IMR-90 (cell line): ENCODE measurements around the gene MCTS1. TPM values are rescaled to one million over a fixed set of nuclear protein-coding genes. Genes with fewer than 3 reads are reported as not detected.

Source experiments
- ATAC-seq: fragments of 200-7000 bp; cut with Tn5 transposase; 2 replicates; pipeline ENCODE4 v1.9.1; 2020; ENCODE audit warnings: low read depth, mild to moderate bottlenecking, moderate library complexity
- BruUV-seq: library from RNA; stranded (reverse); fragments of 400-500 nt; replicated peaks from 2 replicates; lab custom pipeline; 2021; lab: Mats Ljungman, UMichigan
- CTCF ChIA-PET: fragments of 300-600 bp; formaldehyde crosslinking; extraction: SDS; loops from one replicate; lab custom pipeline; 2021; ENCODE audit warnings: antibody characterized with exemption; lab: Yijun Ruan, JAX
- POLR2A ChIA-PET: fragments of 300-600 bp; sonication (Branson Sonifier 250); formaldehyde crosslinking; loops from one replicate; lab custom pipeline; 2022; ENCODE audit warnings: antibody characterized with exemption; ENCODE audit not compliant: unreplicated experiment; lab: Charles Lee
- DNase-seq: peaks from one replicate; pipeline ENCODE4 v3.0.0; 2013
- H2AFZ ChIP-seq: replicated peaks from 2 replicates; pipeline ENCODE3; 2013; ENCODE audit warnings: low read length, mild to moderate bottlenecking; ENCODE audit not compliant: poor library complexity
- H2AK5ac ChIP-seq: 2 replicates; pipeline ENCODE4 v1.6.1; 2013; ENCODE audit warnings: low read depth, low read length, inconsistent platforms
- H2AK9ac ChIP-seq: replicated peaks from 2 replicates; pipeline ENCODE3; 2013; ENCODE audit warnings: mild to moderate bottlenecking, low read depth, low read length, moderate library complexity; ENCODE audit not compliant: poor library complexity
- H2BK120ac ChIP-seq: 2 replicates; pipeline ENCODE4 v1.6.1; 2013; ENCODE audit warnings: low read depth, low read length, inconsistent platforms
- H2BK15ac ChIP-seq: 3 replicates; pipeline ENCODE4 v1.6.1; 2013; ENCODE audit warnings: low read depth, low read length, inconsistent platforms
- H2BK20ac ChIP-seq: 2 replicates; pipeline ENCODE4 v1.6.1; 2013; ENCODE audit warnings: low read depth, mild to moderate bottlenecking, inconsistent platforms, low read length, moderate library complexity
- H2BK5ac ChIP-seq: 2 replicates; pipeline ENCODE4 v1.6.1; 2013; ENCODE audit warnings: mild to moderate bottlenecking, low read depth, low read length, inconsistent platforms; ENCODE audit not compliant: poor library complexity, severe bottlenecking
- H3K14ac ChIP-seq: replicated peaks from 2 replicates; pipeline ENCODE4 v1.6.1; 2013; ENCODE audit warnings: low read depth, low read length, inconsistent platforms
- H3K18ac ChIP-seq: 2 replicates; pipeline ENCODE4 v1.6.1; 2013; ENCODE audit warnings: low read depth, low read length, control low read depth
- H3K23ac ChIP-seq: 2 replicates; pipeline ENCODE4 v1.6.1; 2013; ENCODE audit warnings: low read depth, low read length, inconsistent platforms
- H3K27ac ChIP-seq: 2 replicates; pipeline ENCODE4 v1.5.1; 2013; ENCODE audit warnings: mild to moderate bottlenecking, control low read depth, low read length; ENCODE audit not compliant: insufficient read depth
- H3K27me3 ChIP-seq: 2 replicates; pipeline ENCODE4 v1.6.1; 2013; ENCODE audit warnings: low read length; ENCODE audit not compliant: control insufficient read depth, insufficient read depth
- H3K36me3 ChIP-seq: 2 replicates; pipeline ENCODE4 v1.6.1; 2013; ENCODE audit warnings: low read length, mixed read lengths; ENCODE audit not compliant: control insufficient read depth, insufficient read depth
- H3K4ac ChIP-seq: 2 replicates; pipeline ENCODE4 v1.6.1; 2013; ENCODE audit warnings: low read depth, low read length, inconsistent platforms
- H3K4me1 ChIP-seq: 2 replicates; pipeline ENCODE4 v1.6.1; 2013; ENCODE audit warnings: low read length, mixed read lengths; ENCODE audit not compliant: control insufficient read depth, insufficient read depth
- H3K4me2 ChIP-seq: 2 replicates; pipeline ENCODE4 v1.6.1; 2013; ENCODE audit warnings: low read depth, mild to moderate bottlenecking, control low read depth, low read length, moderate library complexity
- H3K4me3 ChIP-seq: 2 replicates; pipeline ENCODE4 v1.5.1; 2013; ENCODE audit warnings: low read depth, mild to moderate bottlenecking, control low read depth, low read length, moderate library complexity; ENCODE audit not compliant: insufficient read depth
- H3K56ac ChIP-seq: 2 replicates; pipeline ENCODE4 v1.6.1; 2013; ENCODE audit warnings: low read length, inconsistent platforms; ENCODE audit not compliant: insufficient read depth; ENCODE audit errors: extremely low read depth
- H3K79me1 ChIP-seq, 2 experiments: 2 replicates each; pipeline ENCODE4 v1.6.1; 2013; ENCODE audit warnings: low read length in 2 of 2, inconsistent platforms in 1 of 2, low read depth in 1 of 2
- H3K9ac ChIP-seq: 2 replicates; pipeline ENCODE4 v1.6.1; 2013; ENCODE audit warnings: low read depth, low read length, control low read depth
- H3K9me1 ChIP-seq: 2 replicates; pipeline ENCODE4 v1.6.1; 2013; ENCODE audit warnings: low read length, inconsistent platforms; ENCODE audit not compliant: insufficient read depth
- H3K9me3 ChIP-seq: 2 replicates; pipeline ENCODE4 v1.6.1; 2013; ENCODE audit warnings: low read length; ENCODE audit not compliant: control insufficient read depth, insufficient read depth
- H4K20me1 ChIP-seq: 2 replicates; pipeline ENCODE4 v1.6.1; 2013; ENCODE audit warnings: low read length, inconsistent platforms; ENCODE audit not compliant: insufficient read depth
- H4K5ac ChIP-seq: 2 replicates; pipeline ENCODE4 v1.6.1; 2013; ENCODE audit warnings: mild to moderate bottlenecking, low read depth, low read length, control low read depth
- H4K8ac ChIP-seq, 2 experiments: 2 replicates each; pipeline ENCODE4 v1.6.1; 2013; ENCODE audit warnings: low read depth in 2 of 2, low read length in 2 of 2, control low read depth in 1 of 2, inconsistent platforms in 1 of 2
- H4K91ac ChIP-seq: 2 replicates; pipeline ENCODE4 v1.6.1; 2013; ENCODE audit warnings: low read depth, low read length, inconsistent platforms; ENCODE audit not compliant: insufficient read depth
- ELK1 ChIP-seq: fragments of 150-350 bp; IDR thresholded peaks from 2 replicates; pipeline ENCODE4 v1.6.1; 2016; ENCODE audit warnings: low read depth, mild to moderate bottlenecking, low read length, moderate library complexity, borderline replicate concordance
- WGBS, 2 experiments: methylation state at CpG; one replicate each; pipeline versions ENCODE4 v1.1.5 to v1.1.7; 2013; ENCODE audit warnings: missing lambda C conversion rate in 2 of 2; ENCODE audit not compliant: insufficient read length in 1 of 2; ENCODE audit errors: extremely low coverage in 2 of 2; 5-methylcytosine and 5-hydroxymethylcytosine counted together
- dilution Hi-C: fragments of 300-500 bp; cut with HindIII; formaldehyde crosslinking; loops from one replicate; pipeline ENCODE4 v1.14.3; 2018; ENCODE audit warnings: low sequenced_read_pairs; ENCODE audit not compliant: unreplicated experiment
- in situ Hi-C: fragments of 300-500 bp; cut with MboI; formaldehyde crosslinking; loops from 3 replicates; pipeline ENCODE4 v1.14.3; 2019; ENCODE audit warnings: low sequenced_read_pairs, inconsistent platforms, mixed read lengths
- intact Hi-C: fragments of 100-400 bp; cut with micrococcal nuclease; formaldehyde crosslinking; loops from 2 replicates; pipeline ENCODE4 v1.10.0; 2022
- polyA plus RNA-seq, 3 experiments: library from polyadenylated mRNA; depleted of rRNA; stranded (reverse); fragments of >200 nt; gene quantifications; 2 replicates each; pipeline ENCODE4 v1.2.3, GENCODE V29; 2012; ENCODE audit warnings: low replicate concordance in 1 of 3
- total RNA-seq: library from RNA; depleted of rRNA; stranded (reverse); fragments of >200 nt; gene quantifications from 2 replicates; pipeline ENCODE4 v1.2.3, GENCODE V29; 2012
- TF ChIP-seq, protein P1 (sequence below): fragments of 150-350 bp; IDR thresholded peaks from 2 replicates; pipeline ENCODE4 v1.6.1; 2017; ENCODE audit warnings: mild to moderate bottlenecking, antibody characterized with exemption, low read length, low read depth

Gene MCTS1
- total and polyA plus RNA-seq, 2 of the 4 experiments (the other 2 are of a cell fraction) = 36.9 to 52.8 TPM

DNA sequence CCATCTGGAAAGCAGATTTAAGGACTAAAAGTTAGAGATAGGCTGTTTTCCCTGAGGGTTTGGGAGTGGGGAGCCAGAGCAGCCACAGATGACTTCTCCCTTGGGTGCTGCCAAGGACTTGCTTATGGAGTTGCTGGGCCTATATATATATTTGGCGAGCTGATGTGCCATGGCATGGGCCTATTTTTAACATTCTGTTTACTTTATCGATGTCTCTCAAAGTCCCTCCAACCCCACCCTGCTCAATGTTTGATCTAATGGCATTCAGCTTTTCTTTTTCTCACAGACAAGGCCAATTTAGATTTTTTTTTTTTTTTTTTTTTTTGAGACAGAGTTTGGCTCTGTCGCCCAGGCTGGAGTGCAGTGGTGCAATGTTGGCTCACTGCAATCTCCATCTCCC, 37.1 kb upstream of the MCTS1 start:
- H3K27me3 ChIP-seq = no peaks in the 10 kb centered on the region
- no CpG with 5 or more reads among the region's 3 CpGs for WGBS, 2 experiments
- no peak overlapping the region for H4K91ac ChIP-seq
- in situ Hi-C loops (no loop called here), dilution Hi-C loops (no loop called here), intact Hi-C loops (no loop called here)
- no peak for TF ChIP-seq ELK1
- TF ChIP-seq, protein P1, sequence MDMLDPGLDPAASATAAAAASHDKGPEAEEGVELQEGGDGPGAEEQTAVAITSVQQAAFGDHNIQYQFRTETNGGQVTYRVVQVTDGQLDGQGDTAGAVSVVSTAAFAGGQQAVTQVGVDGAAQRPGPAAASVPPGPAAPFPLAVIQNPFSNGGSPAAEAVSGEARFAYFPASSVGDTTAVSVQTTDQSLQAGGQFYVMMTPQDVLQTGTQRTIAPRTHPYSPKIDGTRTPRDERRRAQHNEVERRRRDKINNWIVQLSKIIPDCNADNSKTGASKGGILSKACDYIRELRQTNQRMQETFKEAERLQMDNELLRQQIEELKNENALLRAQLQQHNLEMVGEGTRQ = no peak
- H2BK20ac ChIP-seq = no peak overlapping the region
- H3K56ac ChIP-seq = no peak overlapping the region
- no peak overlapping the region for H2BK5ac ChIP-seq
- POLR2A ChIA-PET = interaction anchor here (0.6 kb wide), 1 partner anchor 37 kb away, joined by 3 read pairs; the partner anchor contains the start of gene MCTS1
- H4K5ac ChIP-seq = no peak overlapping the region
- ATAC-seq (no peak), DNase-seq (no peak)
- no peak overlapping the region for H3K18ac ChIP-seq
- H3K36me3 ChIP-seq = no peaks in the 10 kb centered on the region; the same call in 1 of the 2 replicates
- no peak overlapping the region for H3K23ac ChIP-seq
- no peaks in the 10 kb centered on the region for H3K9me3 ChIP-seq
- H3K9me1 ChIP-seq = no peaks in the 10 kb centered on the region
- no peaks in the 10 kb centered on the region; a peak in 1 of 4 replicates for H3K79me1 ChIP-seq
- no peak overlapping the region for H3K4me2 ChIP-seq
- no peak overlapping the region for H3K27ac ChIP-seq
- H4K20me1 ChIP-seq = no peaks in the 10 kb centered on the region
- no peak overlapping the region for H2AK5ac ChIP-seq
- no peak overlapping the region for H3K14ac ChIP-seq
- no peak overlapping the region for H3K9ac ChIP-seq
- H2BK15ac ChIP-seq = no peak overlapping the region
- no peak overlapping the region for H2AFZ ChIP-seq
- no peak overlapping the region for H2BK120ac ChIP-seq
- no peak overlapping the region for H3K4ac ChIP-seq
- H2AK9ac ChIP-seq = no peak overlapping the region
- H3K4me3 ChIP-seq = no peak overlapping the region
- no TSS peak for BruUV-seq
- H3K4me1 ChIP-seq = no peaks in the 10 kb centered on the region
- H4K8ac ChIP-seq = no peak overlapping the region
- CTCF ChIA-PET = no interaction called here
